ENCODE measurements around the gene POLR2I. TPM values are rescaled to one million over a fixed set of nuclear protein-coding genes. Genes with fewer than 3 reads are reported as not detected.

The POLR2I gene
- total RNA-seq, 2 donors from 2014 or later = 76.9 to 121 TPM

GRCh38 chr19:36115453-36116343 is 1.0 kb upstream of the POLR2I start, which contains the start of gene TBCB:
Gene TBCB, plus strand, starts transcription at chr19:36115468. Its CDS starts 93 bp downstream, at chr19:36115561.
- H3K27ac ChIP-seq = peak within 1 kb of the TSS; percentile 89 to 94
- peaks cover 43% of the 10 kb centered on the region for H3K36me3 ChIP-seq

GRCh38 chr19:36113894-36114720 is 568 bp downstream of the POLR2I start:
- TF ChIP-seq, protein P1, sequence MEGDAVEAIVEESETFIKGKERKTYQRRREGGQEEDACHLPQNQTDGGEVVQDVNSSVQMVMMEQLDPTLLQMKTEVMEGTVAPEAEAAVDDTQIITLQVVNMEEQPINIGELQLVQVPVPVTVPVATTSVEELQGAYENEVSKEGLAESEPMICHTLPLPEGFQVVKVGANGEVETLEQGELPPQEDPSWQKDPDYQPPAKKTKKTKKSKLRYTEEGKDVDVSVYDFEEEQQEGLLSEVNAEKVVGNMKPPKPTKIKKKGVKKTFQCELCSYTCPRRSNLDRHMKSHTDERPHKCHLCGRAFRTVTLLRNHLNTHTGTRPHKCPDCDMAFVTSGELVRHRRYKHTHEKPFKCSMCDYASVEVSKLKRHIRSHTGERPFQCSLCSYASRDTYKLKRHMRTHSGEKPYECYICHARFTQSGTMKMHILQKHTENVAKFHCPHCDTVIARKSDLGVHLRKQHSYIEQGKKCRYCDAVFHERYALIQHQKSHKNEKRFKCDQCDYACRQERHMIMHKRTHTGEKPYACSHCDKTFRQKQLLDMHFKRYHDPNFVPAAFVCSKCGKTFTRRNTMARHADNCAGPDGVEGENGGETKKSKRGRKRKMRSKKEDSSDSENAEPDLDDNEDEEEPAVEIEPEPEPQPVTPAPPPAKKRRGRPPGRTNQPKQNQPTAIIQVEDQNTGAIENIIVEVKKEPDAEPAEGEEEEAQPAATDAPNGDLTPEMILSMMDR (IDR thresholded peaks at IDR 0.05) = no peak
- Histone ChIP-seq H3K4me1 (peaks cover 0 to 23% of the 10 kb centered on the region in 2 donors), H3K9me3 (no peaks in the 10 kb centered on the region), H3K36me3 (peaks cover 38% of the 10 kb centered on the region), H3K4me3 (peak overlapping the region; percentile 66 to 90), H3K27ac (peak overlapping the region; percentile 89 to 94), H3K27me3 (no peaks in the 10 kb centered on the region)
- DNase-seq (ENCODE audit: low spot score) = no peak

More at GRCh38 chr19:36115453-36116343, 1.0 kb upstream of the POLR2I start, which contains the start of gene TBCB:
- H3K27me3 ChIP-seq = no peaks in the 10 kb centered on the region
- H3K9me3 ChIP-seq = no peaks in the 10 kb centered on the region
- peak within 1 kb of the TSS; percentile 66 to 90 for H3K4me3 ChIP-seq
- no peak for DNase-seq (ENCODE audit: low spot score)
- TF ChIP-seq, protein P1 (IDR thresholded peaks at IDR 0.05) = peak in 1 of 2 donors; percentile 13
- peaks cover 0 to 23% of the 10 kb centered on the region in 2 donors for H3K4me1 ChIP-seq

DNA sequence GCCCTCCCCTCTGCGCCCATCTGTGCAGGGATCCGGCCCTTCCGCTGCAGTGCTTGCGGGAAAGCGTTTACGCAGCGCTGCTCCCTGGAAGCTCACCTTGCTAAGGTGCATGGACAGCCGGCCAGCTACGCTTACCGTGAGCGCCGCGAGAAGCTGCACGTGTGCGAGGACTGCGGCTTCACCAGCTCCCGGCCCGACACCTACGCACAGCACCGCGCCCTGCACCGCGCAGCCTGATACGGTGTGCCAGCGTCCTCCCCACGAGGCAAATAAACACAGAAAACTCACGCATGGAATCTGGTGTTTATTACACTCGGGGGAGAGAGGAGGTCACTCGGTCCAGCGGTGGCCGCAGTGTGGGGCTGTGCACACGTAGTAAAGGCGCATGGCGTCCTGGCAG is 1.2 kb downstream of the POLR2I start:
- H3K4me3 ChIP-seq = peak overlapping the region in 1 of 2 donors; percentile 90
- no peaks in the 10 kb centered on the region for H3K9me3 ChIP-seq
- DNase-seq (ENCODE audit: low spot score) = no peak
- no peaks in the 10 kb centered on the region for H3K27me3 ChIP-seq
- peaks cover 0 to 23% of the 10 kb centered on the region in 2 donors for H3K4me1 ChIP-seq
- peaks cover 31% of the 10 kb centered on the region for H3K36me3 ChIP-seq
- peak overlapping the region in 1 of 2 donors; percentile 89 for H3K27ac ChIP-seq
- TF ChIP-seq, protein P1 (IDR thresholded peaks at IDR 0.05) = no peak

DNA sequence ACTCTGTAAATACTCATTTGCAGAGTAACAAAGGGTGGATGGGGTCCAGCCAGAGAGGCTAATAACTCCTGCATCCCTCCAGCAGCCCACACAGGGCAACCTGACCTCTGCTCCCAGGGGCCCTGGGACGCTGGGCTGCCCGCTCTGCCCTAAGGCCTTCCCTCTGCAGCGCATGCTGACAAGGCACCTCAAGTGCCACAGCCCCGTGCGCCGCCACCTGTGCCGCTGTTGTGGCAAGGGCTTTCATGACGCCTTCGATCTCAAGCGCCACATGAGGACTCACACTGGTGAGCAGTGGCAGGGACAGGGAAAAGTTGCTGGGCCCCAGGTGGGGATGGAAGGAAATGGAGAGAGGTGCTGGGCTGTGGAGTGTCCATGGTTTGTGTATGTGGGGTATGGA is 2.0 kb downstream of the POLR2I start:
- Histone ChIP-seq H3K4me3 (no peak overlapping the region), H3K9me3 (no peaks in the 10 kb centered on the region), H3K36me3 (peaks cover 25% of the 10 kb centered on the region), H3K4me1 (peaks cover 0 to 23% of the 10 kb centered on the region in 2 donors), H3K27me3 (no peaks in the 10 kb centered on the region), H3K27ac (no peak overlapping the region)
- DNase-seq (ENCODE audit: low spot score) = no peak
- TF ChIP-seq, protein P1 (IDR thresholded peaks at IDR 0.05) = no peak

DNA sequence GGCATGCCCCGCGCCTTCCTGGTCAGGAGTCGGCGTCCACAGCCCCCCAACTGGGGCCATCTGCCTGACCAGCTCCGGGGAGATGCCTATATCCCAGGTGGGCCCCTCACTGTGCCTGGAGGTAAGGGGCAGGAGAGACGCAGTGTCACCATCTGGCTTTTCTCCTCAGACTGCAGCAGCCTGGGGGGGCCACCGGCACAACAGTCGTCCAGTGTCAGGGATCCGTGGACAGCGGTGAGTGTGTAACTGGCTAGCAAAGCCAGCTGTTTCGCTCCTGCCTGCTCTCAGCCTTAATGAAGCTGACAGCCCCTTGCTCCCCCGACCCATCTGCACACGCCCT is 3.5 kb downstream of the POLR2I start:
- Histone ChIP-seq H3K27me3 (no peaks in the 10 kb centered on the region), H3K4me3 (no peak overlapping the region), H3K36me3 (peaks cover 16% of the 10 kb centered on the region), H3K9me3 (no peaks in the 10 kb centered on the region), H3K4me1 (peaks cover 0 to 16% of the 10 kb centered on the region in 2 donors), H3K27ac (no peak overlapping the region)
- TF ChIP-seq, protein P1 (IDR thresholded peaks at IDR 0.05) = no peak
- no peak for DNase-seq (ENCODE audit: low spot score)

All from right atrium auricular region (tissue), 2 donors.